Measurements from ENCODE around the gene ACTL10.

DNA sequence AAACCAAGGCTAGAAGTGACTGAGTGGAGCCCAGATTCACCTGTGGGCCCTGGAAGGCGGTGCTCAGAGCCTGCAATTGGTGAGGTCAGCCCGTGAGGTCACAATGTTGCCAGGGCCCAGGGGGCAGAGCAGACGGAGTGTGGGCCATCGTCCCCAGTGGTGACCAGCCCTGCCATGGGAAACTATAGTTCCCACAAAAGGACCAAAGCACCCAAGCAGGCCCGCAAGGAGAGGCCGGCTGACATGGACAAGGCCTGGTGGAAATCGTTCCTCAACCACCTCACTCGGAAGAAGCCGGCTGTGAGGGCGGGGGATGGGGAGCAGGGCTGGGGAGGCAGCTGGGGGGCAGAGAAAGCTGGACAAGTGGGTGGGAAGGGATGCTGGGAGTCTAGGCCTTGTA lies 4.6 kb upstream of the ACTL10 start, which contains the start of gene C20orf144:
- TF ChIP-seq, protein P1, sequence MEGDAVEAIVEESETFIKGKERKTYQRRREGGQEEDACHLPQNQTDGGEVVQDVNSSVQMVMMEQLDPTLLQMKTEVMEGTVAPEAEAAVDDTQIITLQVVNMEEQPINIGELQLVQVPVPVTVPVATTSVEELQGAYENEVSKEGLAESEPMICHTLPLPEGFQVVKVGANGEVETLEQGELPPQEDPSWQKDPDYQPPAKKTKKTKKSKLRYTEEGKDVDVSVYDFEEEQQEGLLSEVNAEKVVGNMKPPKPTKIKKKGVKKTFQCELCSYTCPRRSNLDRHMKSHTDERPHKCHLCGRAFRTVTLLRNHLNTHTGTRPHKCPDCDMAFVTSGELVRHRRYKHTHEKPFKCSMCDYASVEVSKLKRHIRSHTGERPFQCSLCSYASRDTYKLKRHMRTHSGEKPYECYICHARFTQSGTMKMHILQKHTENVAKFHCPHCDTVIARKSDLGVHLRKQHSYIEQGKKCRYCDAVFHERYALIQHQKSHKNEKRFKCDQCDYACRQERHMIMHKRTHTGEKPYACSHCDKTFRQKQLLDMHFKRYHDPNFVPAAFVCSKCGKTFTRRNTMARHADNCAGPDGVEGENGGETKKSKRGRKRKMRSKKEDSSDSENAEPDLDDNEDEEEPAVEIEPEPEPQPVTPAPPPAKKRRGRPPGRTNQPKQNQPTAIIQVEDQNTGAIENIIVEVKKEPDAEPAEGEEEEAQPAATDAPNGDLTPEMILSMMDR (conservative IDR thresholded peaks at IDR 0.05): no peak
- no peak for TF ChIP-seq EZH2 (IDR thresholded peaks at IDR 0.05; ENCODE audit: low read depth)
